GM20431 (cell line): ENCODE results near the gene UQCC2.

Experiments used
- in situ Hi-C: fragments of 300-500 bp; cut with MseI, MboI; formaldehyde crosslinking; loops from one replicate; pipeline ENCODE4 v1.15.0; 2020; ENCODE audit warnings: low sequenced_read_pairs; ENCODE audit not compliant: unreplicated experiment

Gene UQCC2

DNA sequence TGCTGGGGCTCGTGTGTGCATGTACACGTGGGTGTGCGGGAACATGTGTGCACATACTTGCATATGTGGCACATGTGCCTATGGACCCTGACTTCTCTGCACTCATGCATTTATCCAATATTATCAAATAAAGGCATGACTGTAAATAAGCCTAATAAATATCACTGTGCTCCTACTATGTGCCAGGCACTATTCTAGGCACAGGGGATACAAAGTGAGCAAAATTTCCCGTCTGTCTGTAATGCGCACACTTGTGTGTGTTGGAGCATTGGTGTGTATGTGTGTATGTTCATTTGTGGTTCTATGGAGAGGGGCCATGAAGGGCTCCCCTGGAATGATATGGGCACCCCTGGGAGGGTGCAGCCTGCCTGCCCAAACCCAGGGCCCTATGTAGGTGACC, 48.5 kb downstream of the UQCC2 start:
- in situ Hi-C loops: no loop called here

DNA sequence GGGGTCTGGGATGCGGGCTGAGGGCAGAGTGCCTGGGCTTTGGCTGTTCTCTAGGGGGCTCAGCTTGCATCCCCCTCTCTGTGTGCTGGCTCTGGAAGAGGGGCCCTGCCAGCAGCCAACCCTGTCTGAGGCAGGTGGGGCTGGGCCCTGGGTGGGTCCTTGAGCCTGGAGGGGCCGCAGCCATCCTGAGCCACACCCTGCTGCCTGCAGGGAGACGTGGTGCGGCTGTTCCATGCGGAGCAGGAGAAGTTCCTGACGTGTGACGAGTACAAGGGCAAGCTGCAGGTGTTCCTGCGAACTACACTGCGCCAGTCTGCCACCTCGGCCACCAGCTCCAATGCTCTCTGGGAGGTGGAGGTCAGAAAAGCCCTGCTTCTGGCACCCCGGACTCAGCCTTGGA, 49.2 kb downstream of the UQCC2 start:
- in situ Hi-C loops: no loop called here

DNA sequence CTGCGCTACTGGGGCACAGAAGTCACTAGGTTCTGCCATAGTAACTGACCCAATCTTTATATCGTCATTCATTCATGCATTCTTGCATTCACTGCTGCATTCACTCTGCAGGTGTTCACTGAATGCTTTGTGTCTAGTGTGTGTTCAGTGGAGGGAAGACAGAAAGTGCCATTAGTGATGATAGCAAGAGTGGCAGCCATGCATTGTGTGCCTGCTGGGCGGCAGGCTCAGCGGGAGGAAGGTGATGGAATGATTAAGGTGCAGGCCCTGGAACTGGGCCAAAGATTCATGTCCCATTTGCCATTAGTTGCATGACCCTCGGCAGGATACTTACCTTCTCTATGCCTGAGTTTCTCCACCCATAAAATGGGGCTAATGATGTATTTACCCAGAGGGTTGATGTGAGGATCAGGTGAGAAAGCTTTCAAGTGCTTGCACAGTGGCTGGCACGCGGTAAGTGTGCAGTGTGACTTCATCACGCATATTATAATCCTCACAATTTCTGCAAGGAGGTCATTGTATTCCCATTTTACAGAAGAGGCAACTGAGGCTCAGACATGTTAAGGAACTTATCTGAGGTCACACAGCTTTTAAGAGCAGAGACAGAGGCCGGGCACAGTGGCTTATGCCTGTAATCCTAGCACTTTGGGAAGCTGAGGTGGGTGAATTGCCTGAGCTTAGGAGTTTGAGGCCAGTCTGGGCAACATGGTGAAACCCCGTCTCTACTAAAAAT, 50.2 kb downstream of the UQCC2 start:
- in situ Hi-C loops: no loop called here

DNA sequence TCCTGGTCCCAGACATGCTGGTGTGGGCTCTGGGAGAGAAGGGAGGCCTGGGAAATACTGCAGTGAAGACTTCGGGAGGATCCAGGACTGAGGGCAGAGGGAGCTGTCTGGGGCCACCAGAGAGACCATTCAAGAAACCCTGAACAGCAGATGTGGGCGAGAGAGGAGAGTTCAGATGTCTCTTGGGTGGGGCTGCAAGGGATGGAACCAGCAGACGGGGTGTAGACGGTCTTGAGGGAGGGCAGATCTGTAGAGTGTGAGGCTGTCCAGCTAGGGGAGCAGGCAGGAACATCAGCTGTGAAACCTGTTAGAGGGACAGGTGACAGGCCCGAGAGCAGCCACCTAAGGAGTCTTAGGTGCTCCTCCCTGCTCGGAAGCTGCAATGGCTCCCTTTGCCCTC, 51.5 kb downstream of the UQCC2 start:
- in situ Hi-C loops: no loop called here

DNA sequence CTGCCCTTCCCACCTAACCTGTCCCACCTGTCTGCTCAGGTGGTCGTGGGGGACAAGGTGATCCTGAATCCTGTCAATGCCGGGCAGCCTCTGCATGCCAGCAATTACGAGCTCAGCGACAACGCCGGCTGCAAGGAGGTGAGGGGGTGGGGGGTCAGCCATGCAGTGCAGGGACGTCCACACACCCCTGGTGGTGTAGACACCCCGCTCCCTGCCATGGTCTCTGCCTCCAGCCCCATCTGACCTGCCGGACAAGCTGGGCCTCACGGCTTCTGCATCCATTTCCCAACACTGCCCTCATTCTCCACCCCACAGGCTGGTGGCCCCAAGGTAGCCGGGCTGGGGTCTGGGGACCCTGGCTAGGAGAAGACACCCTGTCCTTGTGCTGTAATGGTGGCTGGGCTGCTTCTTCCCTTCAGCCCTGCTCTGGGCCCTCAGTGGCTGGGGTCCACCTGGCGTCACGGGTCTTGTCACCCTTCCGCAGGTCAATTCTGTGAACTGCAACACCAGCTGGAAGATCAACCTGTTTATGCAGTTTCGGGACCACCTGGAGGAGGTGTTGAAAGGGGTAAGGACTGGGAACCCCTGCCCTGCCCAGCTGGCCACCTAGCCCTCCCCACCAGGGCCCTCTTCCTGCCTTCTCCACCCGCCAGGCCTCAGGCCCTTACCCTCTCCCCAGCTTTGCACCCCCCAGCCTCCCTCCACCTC, 52.4 kb downstream of the UQCC2 start:
- in situ Hi-C loops: no loop called here

DNA sequence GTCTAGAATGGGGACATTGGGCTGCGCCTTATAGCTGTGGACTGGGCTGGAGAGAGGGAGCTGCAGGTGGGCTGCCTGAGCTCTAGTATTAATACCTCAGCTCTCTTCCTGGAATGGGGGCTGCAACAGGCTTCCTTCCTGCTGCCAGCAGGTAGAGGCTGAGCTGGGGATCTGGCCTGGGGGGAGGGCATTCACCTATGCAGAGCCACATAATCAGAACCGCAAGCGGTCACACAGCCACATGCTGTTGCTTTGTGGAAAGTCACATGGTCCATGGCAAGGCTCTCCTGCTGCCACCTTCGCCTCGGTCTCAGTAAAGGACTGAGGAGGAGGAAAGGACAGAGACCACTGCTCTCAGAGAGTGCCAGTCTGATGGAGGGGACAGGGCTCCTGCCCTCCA, 54.7 kb downstream of the UQCC2 start:
- in situ Hi-C loops: no loop called here

DNA sequence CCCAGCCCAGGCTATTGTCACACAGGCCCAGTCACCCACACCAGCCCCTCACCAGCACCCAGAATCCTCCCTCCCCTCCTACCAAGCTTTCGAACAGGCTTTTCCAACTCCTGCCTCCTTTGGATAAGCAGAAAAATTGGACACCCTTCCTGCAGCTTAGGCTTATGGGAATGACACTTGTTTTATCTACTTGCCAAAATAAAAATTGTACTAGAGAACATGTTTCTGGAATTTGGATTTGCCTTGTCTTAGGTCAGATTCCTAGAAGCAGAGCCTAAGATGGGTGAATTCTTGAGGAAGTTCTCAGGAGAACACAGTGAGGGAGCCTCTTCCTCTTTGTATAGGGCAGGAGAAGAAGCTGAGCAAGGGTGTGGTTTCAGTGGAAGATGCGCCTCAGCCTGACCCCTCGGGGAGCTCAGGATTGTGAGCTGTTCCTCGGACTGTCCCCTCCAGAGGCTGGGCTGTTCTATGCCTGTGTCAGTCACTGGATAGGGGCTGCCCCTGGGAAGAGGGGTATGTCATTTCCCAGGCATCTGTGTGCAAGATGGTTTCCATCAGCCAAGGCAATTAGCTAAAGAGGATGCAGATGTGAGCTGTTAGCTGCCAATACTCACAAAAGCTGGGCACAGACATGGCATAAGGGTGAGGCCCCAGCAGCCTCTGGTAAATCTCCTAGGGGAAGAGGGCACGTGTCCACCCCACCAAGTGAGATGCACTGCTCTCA, 56.5 kb downstream of the UQCC2 start:
- in situ Hi-C loops: no loop called here

DNA sequence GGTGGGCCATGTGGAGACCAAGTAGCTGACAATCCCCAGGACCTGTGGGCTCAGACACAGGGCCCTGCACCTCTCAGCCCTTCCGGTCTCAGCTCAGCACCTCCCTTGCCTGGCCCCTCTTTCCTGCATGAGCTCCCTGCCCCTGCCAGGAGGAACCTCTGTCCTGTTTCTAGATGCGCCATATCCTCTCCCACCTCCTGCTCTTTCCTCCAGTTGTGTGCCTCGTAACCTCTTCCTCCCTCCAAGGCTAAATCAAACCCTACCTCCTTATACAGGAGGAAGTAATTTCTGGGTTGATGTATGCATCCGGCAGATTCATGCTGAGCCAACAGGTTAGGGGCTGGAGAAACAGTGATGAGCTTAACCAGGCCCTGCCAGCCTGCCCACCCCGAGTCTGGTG, 59.5 kb downstream of the UQCC2 start:
- in situ Hi-C loops: no loop called here

DNA sequence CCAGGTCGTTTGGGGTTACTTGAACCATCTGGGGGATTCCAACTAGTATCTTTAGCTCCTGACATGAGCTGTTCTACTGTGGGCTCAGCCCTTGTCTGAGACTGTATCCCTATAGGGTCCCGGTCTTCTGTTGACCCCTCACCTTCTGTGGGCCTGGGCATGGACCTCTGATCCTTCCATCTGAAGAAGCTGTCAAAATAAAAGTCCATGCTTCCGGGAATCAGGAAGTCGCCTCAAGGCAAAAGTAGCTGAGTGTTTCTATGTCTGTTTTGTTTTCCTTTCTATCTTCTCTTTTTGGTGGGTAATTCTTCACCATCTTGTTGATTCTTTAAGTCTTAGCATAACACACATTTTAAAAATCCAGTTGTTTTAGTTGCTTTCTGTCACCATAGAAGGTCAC, 60.1 kb downstream of the UQCC2 start:
- in situ Hi-C loops: no loop called here
